HL-60/S4 (cell line): Measurements from ENCODE around the gene GCN1.
"Not testable (repeated sequence)": the region's sequence is repeated elsewhere in the genome, so short reads cannot be mapped to it uniquely, and the experiment has no call there.

Source experiments
- in situ Hi-C: fragments of 300-500 bp; cut with MboI; formaldehyde crosslinking; loops from 2 replicates; pipeline ENCODE4 v1.14.3; 2022; ENCODE audit warnings: low sequenced_read_pairs

GCN1 gene, protein sequence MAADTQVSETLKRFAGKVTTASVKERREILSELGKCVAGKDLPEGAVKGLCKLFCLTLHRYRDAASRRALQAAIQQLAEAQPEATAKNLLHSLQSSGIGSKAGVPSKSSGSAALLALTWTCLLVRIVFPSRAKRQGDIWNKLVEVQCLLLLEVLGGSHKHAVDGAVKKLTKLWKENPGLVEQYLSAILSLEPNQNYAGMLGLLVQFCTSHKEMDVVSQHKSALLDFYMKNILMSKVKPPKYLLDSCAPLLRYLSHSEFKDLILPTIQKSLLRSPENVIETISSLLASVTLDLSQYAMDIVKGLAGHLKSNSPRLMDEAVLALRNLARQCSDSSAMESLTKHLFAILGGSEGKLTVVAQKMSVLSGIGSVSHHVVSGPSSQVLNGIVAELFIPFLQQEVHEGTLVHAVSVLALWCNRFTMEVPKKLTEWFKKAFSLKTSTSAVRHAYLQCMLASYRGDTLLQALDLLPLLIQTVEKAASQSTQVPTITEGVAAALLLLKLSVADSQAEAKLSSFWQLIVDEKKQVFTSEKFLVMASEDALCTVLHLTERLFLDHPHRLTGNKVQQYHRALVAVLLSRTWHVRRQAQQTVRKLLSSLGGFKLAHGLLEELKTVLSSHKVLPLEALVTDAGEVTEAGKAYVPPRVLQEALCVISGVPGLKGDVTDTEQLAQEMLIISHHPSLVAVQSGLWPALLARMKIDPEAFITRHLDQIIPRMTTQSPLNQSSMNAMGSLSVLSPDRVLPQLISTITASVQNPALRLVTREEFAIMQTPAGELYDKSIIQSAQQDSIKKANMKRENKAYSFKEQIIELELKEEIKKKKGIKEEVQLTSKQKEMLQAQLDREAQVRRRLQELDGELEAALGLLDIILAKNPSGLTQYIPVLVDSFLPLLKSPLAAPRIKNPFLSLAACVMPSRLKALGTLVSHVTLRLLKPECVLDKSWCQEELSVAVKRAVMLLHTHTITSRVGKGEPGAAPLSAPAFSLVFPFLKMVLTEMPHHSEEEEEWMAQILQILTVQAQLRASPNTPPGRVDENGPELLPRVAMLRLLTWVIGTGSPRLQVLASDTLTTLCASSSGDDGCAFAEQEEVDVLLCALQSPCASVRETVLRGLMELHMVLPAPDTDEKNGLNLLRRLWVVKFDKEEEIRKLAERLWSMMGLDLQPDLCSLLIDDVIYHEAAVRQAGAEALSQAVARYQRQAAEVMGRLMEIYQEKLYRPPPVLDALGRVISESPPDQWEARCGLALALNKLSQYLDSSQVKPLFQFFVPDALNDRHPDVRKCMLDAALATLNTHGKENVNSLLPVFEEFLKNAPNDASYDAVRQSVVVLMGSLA (N-terminal part only)

DNA sequence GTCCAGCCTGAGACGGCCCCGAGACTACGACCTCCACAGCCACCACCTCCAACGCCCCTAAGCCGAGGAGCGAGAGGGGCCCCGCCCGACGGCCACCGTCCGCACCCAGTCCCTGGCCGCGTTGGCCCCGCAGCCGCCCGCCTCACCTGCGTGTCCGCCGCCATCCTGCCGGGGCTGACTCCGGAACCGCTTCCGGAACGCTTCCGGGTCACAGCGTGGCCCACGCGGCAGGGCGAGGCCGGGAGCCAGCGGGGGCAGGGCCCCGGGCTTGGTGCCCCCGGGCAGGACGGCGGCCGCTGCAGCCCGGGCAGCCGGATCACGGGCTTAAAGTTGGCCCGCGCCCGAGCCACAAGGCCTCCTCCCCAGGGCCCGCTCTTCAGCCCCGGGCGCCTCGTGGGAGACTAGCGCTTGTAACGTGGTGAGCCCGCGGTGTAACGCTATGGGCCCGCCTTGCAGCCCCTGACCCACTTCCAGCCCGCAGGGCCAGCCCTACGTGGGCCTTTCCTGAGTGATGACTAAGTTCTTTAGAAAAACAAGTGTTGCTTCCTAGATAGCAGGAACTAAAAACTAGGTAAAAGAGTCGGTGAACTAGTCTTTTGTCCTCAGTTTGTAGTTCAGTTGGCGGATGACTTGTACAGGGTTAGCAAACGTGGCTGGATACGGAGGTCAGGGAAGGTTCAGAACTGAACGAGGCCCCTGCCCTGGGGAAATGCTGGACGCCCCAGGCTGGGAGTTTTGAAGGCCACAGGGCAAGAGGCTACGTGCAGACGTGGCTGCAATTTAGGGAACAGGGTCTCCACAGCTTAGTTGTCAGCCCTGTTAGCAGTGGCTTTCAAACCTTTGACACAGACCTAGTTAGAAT lies at the start of gene GCN1:
GCN1 (minus strand) TSS at position 182 of the 862 bp plus-strand sequence; CDS start at position 164, 18 bp downstream.
- in situ Hi-C loops, result no loop called here

- in situ Hi-C loops, result no loop called here
Measured at GRCh38 chr12:120242971-120243699, 48.6 kb upstream of the GCN1 start.

- in situ Hi-C loops, result no loop called here
Measured at GRCh38 chr12:120242275-120242799, 47.8 kb upstream of the GCN1 start.

DNA sequence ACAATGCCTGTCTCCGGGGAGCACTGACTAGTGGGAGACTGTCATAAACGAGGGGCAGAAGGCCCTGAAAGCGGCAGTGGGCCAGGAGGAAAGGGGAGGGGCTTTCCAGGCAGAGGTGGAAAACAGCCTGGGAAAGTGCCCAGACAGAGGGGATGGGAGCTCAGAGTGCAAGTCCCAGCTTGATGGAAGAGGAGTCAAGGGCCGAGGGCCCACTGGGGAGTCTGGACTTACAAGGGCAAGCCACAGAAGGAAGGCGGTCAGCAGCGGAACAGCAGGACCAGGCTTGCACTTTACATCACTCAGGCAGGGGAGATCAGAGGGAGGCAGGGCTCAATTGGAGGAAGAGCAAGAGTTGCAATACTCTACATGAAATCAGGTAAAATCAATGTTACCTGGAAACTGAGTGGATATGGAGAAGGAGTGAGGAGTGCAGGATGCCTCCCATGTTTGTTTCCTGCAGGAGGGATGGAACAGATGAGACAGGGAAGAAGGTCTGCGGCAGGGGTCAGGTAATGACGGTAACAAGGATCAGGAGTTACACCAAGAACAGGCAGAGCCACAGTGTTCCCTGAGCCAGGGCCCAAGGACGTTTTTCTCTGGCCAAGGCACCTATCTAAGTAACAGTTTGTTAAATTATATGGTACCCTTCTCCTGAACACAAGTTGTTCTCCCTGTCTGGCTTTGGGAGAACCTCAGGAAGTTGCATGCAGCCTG lies 47.2 kb upstream of the GCN1 start:
- in situ Hi-C loops, result no loop called here

- in situ Hi-C loops, result no loop called here
Measured at GRCh38 chr12:120240495-120240833, 45.9 kb upstream of the GCN1 start.

DNA sequence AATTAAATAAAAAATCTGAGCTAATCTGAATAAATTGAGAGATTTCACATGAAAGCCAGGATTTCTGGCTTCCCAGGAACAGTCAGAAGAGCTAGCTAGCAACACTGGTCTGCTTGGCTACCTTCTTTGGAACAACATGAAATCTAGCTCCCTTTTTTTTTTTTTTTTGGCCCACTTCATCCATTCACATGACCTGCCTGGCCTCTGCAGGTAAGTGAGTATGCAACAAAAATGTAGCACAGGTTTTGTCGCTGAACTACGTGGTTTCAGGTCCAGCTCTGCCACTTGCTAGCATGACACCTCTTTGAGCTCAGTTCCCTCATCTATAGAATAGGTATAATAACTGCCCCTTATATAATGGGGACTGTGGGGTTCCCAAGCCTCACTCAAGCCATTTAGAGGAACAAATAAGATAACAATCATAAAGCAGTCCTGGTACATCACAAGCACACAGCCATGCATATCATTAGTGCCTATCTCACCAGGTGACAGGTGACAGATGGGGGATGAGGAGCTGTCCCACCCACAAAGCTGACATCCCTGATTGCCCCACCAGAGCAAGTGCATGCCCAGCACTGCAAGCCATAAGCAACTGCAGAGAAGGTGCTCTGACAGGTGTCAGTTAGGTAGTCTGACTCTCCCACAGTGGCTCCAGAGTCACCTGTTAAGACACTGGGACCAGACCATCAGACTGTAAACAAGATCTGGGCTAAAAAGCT lies 45.4 kb upstream of the GCN1 start:
- in situ Hi-C loops, result no loop called here

DNA sequence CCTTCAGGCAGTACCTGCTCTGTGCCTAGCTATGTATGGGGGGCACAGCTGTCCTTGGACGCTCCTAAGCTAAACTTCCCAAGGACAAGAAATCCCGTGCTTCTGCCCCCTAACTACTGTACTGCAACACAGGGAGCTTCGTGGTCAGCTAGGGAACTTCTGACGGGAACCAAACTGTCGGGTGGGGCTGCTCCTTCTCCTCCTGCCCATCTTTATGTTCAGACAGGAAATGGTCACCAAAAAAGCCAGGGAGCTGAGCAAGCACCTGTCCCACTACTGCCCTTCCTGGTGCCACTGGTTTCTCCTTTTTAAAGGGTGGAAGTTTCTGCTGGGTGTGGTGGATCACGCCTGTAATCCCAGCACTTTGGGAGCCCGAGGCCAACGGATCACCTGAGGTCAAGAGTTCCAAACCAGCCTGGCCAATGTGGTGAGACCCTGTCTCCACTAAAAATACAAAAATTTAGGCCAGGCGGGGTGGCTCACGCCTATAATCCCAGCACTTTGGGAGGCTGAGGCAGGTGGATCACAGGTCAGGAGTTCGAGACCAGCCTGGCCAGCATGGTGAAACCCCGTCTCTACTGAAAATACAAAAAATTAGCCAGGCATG lies 44.4 kb upstream of the GCN1 start:
- in situ Hi-C loops, result no loop called here

DNA sequence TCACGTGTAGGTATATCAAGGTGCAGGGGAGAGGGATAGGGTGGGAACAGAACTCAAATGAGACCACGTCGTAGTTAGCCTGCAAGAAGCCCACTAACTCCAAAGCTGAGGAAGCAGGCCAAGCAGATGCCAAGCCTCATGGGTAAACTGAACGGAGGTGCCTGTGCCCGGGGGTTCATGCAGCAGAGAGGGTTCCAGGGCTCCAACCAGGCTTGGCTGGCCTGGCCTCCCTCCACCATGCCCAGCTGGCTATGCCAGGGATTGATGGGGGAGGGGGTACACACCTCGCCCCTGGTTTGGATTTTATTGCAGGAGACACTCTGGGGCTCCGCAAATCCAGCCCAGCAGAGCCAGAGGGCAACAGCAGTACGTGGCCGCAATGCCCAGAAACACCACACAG lies 43.7 kb upstream of the GCN1 start:
- in situ Hi-C loops, result no loop called here

GRCh38 chr12:120237360-120238171 lies 43.1 kb upstream of the GCN1 start:
- in situ Hi-C loops, result no loop called here

DNA sequence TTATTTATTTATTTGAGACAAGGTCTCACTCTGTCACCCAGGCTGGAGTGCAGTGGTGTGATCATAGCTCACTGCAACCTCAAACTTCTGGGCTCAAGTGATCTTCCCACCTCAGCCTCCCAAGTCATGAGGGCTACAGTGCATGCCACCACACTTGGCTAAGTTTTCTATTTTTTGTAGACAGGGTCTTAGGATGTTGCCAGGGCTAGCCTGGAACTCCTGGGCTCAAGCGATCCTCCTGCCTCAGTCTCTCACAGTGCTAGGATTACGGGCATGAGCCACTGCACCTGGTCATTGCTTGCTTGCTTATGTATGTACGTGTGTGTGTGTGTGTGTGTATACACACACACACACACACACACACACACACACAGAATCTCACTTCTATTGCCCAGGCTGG lies 42.3 kb upstream of the GCN1 start:
- in situ Hi-C loops, result not testable (repeated sequence)

DNA sequence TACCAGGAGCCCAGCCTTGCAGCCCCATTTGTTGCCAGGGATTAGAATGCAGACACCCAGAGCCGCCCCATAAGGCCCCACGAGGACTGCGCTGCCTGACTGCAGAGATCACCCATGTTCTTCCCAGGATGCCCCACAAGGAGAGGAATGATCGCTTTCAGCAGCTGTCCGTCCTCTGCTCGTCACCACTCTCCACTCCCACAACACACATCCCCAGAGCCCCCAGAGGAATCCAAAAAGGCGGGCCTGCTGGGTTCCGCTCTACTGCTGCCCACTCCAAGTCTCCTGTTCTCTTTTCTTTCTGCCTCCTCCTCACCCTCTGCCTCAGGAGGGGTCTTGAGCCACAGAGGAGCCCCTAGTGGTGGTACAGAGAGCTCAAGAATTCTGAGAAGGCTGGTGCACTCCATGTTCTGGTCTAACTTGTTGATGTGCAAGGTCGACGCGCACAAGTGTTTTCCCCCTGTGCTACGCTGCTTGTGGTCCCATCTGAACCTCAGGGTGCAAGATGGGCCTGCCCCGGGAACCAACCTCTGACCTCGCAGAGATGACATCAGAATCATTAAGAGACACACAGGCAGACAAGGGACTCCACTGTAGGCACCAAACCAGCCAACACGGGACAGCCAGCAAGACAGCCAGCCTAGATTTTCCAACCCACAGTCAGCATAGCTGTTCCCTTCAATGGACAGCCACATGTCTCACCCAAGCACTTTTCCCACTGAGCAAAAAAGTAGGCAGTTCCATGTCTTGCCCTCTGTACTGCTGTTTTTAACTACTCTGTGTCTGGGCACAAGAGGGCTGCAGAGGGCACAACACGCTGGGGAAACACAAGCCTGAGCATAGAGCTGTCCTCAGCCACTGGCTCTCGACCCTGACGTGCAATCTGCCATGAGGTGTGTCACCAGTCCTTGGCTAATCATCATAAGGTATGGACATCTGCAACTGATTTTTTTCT lies 41.1 kb upstream of the GCN1 start:
- in situ Hi-C loops, result no loop called here

- in situ Hi-C loops, result loop anchor here (5.0 kb wide), 1 partner anchor 32 kb away; the partner anchor contains the start of gene PXN
Measured at GRCh38 chr12:120234643-120235368, 40.3 kb upstream of the GCN1 start.

DNA sequence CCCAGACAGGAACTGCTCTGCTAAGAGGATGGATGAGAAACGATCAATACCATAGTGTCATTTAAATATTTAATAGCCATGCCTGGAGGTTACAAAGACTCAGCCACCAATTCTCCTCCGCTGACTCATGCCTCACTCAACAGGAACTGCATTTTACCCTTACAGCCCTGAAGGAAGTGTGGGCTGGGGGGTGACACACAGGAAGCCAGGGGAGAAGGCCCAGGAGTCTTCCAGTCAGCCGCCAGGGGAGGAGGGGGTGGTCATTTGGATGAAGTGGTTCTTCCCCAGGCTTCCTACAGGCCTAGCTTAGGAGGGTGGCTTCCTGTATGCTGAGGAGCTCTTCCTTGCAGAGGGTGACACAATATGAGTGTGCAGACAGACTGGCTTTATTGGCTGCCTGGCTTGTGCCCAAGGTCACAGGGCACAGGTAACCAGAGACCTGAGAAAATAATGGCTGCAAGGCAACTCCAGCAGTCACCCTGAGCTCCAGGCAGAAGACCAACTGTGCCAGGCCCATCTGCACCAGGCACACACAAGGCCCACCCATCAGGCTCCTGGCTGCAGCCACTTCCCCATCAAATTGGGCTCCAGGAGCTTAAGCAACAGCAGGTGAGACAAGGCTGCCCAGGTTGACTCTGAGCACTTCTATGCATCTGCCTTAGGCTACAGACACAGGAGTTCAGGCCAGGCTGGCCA lies 36.9 kb upstream of the GCN1 start:
- in situ Hi-C loops, result loop anchor here (5.0 kb wide), 1 partner anchor 36 kb away; the partner anchor contains the start of gene PXN

GRCh38 chr12:120230974-120231315 lies 36.4 kb upstream of the GCN1 start:
- in situ Hi-C loops, result loop anchor here (5.0 kb wide), 1 partner anchor 36 kb away; the partner anchor contains the start of gene PXN
